Panc1 (cell line): Measurements from ENCODE around the gene DNAJC24. TPM values are rescaled to one million over a fixed set of nuclear protein-coding genes. Genes with fewer than 3 reads are reported as not detected.

Source experiments
- ATAC-seq: fragments of 200-7000 bp; cut with Tn5 transposase; 2 replicates; pipeline ENCODE4 v1.9.1; 2020; ENCODE audit warnings: mild to moderate bottlenecking, moderate library complexity
- BruUV-seq: library from RNA; stranded (reverse); fragments of 400-500 nt; replicated peaks from 2 replicates; lab custom pipeline; 2021; lab: Mats Ljungman, UMichigan
- CTCF ChIA-PET: fragments of 300-600 bp; sonication (Branson Sonifier 250); formaldehyde crosslinking; loops from one replicate; lab custom pipeline; 2022; ENCODE audit warnings: antibody characterized with exemption; lab: Charles Lee
- POLR2A ChIA-PET: fragments of 300-600 bp; sonication (Branson Sonifier 250); formaldehyde crosslinking; loops from one replicate; lab custom pipeline; 2022; ENCODE audit warnings: antibody characterized with exemption; lab: Charles Lee
- DNase-seq: peaks from one replicate; pipeline ENCODE4 v3.0.0-alpha.2; 2010; ENCODE audit warnings: low read depth, low spot score
- H3K27ac ChIP-seq: 2 replicates; pipeline ENCODE4 v1.5.1; 2011; ENCODE audit warnings: mild to moderate bottlenecking, low read length, inconsistent platforms
- H3K27me3 ChIP-seq: fragments of 200-500 bp; sonication (Bioruptor generic); 2 replicates; pipeline ENCODE4 v1.6.0; 2014; ENCODE audit warnings: low read length, inconsistent platforms; ENCODE audit not compliant: control insufficient read depth, insufficient read depth
- H3K36me3 ChIP-seq: fragments of 200-500 bp; sonication (Bioruptor generic); 2 replicates; pipeline ENCODE4 v1.5.1; 2014; ENCODE audit warnings: inconsistent platforms, mild to moderate bottlenecking, low read length, moderate library complexity; ENCODE audit not compliant: control insufficient read depth, insufficient read depth
- H3K4me1 ChIP-seq: 2 replicates; pipeline ENCODE4 v1.5.1; 2011; ENCODE audit warnings: inconsistent platforms, mild to moderate bottlenecking, low read length, moderate library complexity; ENCODE audit not compliant: control insufficient read depth, insufficient read depth
- H3K4me3 ChIP-seq, 2 experiments: 2 replicates each; pipeline ENCODE4 v1.5.1; 2011 to 2012; ENCODE audit warnings: low read depth in 2 of 2, low read length in 2 of 2, mild to moderate bottlenecking in 2 of 2, inconsistent platforms in 1 of 2, moderate library complexity in 1 of 2
- H3K9me3 ChIP-seq: fragments of 200-500 bp; sonication (Bioruptor generic); 2 replicates; pipeline ENCODE4 v1.5.1; 2014; ENCODE audit warnings: low read depth, mild to moderate bottlenecking, inconsistent platforms, low read length, moderate library complexity; ENCODE audit not compliant: control insufficient read depth, insufficient read depth
- CTCF ChIP-seq: fragments of 450-650 bp; IDR thresholded peaks from 2 replicates; pipeline ENCODE4 v1.5.1; 2017; ENCODE audit warnings: mild to moderate bottlenecking
- POLR2AphosphoS5 ChIP-seq: IDR thresholded peaks from 2 replicates; pipeline ENCODE4 v1.6.1; 2012; ENCODE audit warnings: mild to moderate bottlenecking, low read depth, low read length, moderate library complexity
- SIN3A ChIP-seq: IDR thresholded peaks from 2 replicates; pipeline ENCODE4 v1.6.1; 2012; ENCODE audit warnings: low read depth, mild to moderate bottlenecking, low read length, moderate library complexity, borderline replicate concordance; ENCODE audit not compliant: insufficient read depth
- TCF7L2 ChIP-seq: IDR thresholded peaks from 2 replicates; pipeline ENCODE4 v1.6.1; 2011; ENCODE audit warnings: mild to moderate bottlenecking, low read depth, low read length, inconsistent platforms
- in situ Hi-C: cut with HindIII; loops from 2 replicates; pipeline ENCODE4 v1.10.0; 2016; ENCODE audit warnings: low sequenced_read_pairs, low pct_unique_long_range_greater_than_20kb
- intact Hi-C: fragments of 100-400 bp; cut with micrococcal nuclease; formaldehyde crosslinking; loops from one replicate; pipeline ENCODE4 v1.10.0; 2022; ENCODE audit not compliant: unreplicated experiment
- total RNA-seq: library from RNA; stranded (reverse); gene quantifications from one replicate; pipeline ENCODE4 v1.2.1, GENCODE V29; 2021; ENCODE audit not compliant: unreplicated experiment
- TF ChIP-seq, protein P1 (sequence below), 2 experiments: IDR thresholded peaks; 2 replicates each; pipeline ENCODE4 v1.6.1; 2011 to 2012; ENCODE audit warnings: low read depth in 2 of 2, control low read depth in 1 of 2, low read length in 1 of 2, mild to moderate bottlenecking in 1 of 2, moderate library complexity in 1 of 2; ENCODE audit not compliant: insufficient read depth in 1 of 2

The DNAJC24 gene
- total RNA-seq, 1 experiment from 2014 or later, result 15.7 TPM

DNA sequence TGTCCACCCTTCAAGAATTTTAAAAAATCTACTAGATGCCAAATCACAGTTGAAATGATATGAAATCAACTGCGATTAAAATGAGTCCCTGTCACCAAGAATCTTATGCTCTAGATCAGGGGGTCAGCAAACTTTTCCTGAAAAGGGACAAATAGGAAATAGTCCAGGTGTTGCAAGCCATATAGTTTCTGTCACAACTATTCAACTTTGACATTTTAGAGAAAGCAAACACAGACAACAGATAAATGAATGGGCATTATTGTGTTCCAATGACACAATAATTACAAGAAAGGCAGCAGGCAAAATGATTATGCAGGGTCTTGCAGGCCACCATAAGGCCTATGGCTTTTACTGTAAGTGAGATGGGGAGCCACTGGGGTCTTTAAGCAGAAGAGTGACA lies 81.2 kb downstream of the DNAJC24 start:
- Histone ChIP-seq H3K9me3 (no peaks in the 10 kb centered on the region), H3K4me1 (no peaks in the 10 kb centered on the region), H3K4me3 (no peak overlapping the region), H3K36me3 (no peaks in the 10 kb centered on the region), H3K27me3 (no peaks in the 10 kb centered on the region), H3K27ac (no peak overlapping the region)
- intact Hi-C loops (no loop called here), in situ Hi-C loops (no loop called here)
- TF ChIP-seq, protein P1, sequence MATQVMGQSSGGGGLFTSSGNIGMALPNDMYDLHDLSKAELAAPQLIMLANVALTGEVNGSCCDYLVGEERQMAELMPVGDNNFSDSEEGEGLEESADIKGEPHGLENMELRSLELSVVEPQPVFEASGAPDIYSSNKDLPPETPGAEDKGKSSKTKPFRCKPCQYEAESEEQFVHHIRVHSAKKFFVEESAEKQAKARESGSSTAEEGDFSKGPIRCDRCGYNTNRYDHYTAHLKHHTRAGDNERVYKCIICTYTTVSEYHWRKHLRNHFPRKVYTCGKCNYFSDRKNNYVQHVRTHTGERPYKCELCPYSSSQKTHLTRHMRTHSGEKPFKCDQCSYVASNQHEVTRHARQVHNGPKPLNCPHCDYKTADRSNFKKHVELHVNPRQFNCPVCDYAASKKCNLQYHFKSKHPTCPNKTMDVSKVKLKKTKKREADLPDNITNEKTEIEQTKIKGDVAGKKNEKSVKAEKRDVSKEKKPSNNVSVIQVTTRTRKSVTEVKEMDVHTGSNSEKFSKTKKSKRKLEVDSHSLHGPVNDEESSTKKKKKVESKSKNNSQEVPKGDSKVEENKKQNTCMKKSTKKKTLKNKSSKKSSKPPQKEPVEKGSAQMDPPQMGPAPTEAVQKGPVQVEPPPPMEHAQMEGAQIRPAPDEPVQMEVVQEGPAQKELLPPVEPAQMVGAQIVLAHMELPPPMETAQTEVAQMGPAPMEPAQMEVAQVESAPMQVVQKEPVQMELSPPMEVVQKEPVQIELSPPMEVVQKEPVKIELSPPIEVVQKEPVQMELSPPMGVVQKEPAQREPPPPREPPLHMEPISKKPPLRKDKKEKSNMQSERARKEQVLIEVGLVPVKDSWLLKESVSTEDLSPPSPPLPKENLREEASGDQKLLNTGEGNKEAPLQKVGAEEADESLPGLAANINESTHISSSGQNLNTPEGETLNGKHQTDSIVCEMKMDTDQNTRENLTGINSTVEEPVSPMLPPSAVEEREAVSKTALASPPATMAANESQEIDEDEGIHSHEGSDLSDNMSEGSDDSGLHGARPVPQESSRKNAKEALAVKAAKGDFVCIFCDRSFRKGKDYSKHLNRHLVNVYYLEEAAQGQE (IDR thresholded peaks at IDR 0.05; ENCODE audit: insufficient read depth in 1 of 2, low read depth in 2 of 2, low read length in 1 of 2), result no peak
- no peak for TF ChIP-seq TCF7L2
- TF ChIP-seq POLR2AphosphoS5, result no peak
- TF ChIP-seq CTCF, result no peak
- no peak for TF ChIP-seq SIN3A
- ATAC-seq (no peak), DNase-seq (no peak)
- CTCF ChIA-PET, result no interaction called here
- POLR2A ChIA-PET, result no interaction called here
- no TSS peak for BruUV-seq

GRCh38 chr11:31455177-31455576 lies 85.5 kb downstream of the DNAJC24 start:
- no peak for ATAC-seq
- in situ Hi-C loops, result no loop called here
- no peak for DNase-seq
- no TSS peak for BruUV-seq
- Histone ChIP-seq H3K27me3 (no peaks in the 10 kb centered on the region), H3K4me3 (no peak overlapping the region), H3K36me3 (no peaks in the 10 kb centered on the region), H3K27ac (no peak overlapping the region), H3K9me3 (no peaks in the 10 kb centered on the region), H3K4me1 (no peaks in the 10 kb centered on the region)
- ChIA-PET CTCF (no interaction called here), POLR2A (no interaction called here)
- TF ChIP-seq TCF7L2 (no peak), POLR2AphosphoS5 (no peak), CTCF (no peak), SIN3A (no peak)
- TF ChIP-seq, protein P1 (IDR thresholded peaks at IDR 0.05; ENCODE audit: insufficient read depth in 1 of 2, low read depth in 2 of 2, low read length in 1 of 2), result no peak
- intact Hi-C loops, result no loop called here
